ENCODE data around the gene ISX. TPM values are rescaled to one million over a fixed set of nuclear protein-coding genes. Genes with fewer than 3 reads are reported as not detected.

The ISX gene
- total RNA-seq, 2 experiments from 2014 or later, result not detected

- H3K27me3 Mint-ChIP-seq, result peaks cover 24% of the 10 kb centered on the region
- no peak overlapping the region for H3K27ac Mint-ChIP-seq
- H3K9me3 Mint-ChIP-seq, result no peaks in the 10 kb centered on the region
- no peak overlapping the region for H3K4me3 Mint-ChIP-seq
- no peak for DNase-seq
- ChIA-PET POLR2A (no interaction called here), CTCF (interaction anchor here (0.8 to 3.9 kb wide), 3 partner anchors 19 to 25 kb away, joined by 3 to 16 read pairs (median 5); no protein-coding TSS in a partner anchor)
- H3K36me3 Mint-ChIP-seq (ENCODE audit: low read depth), result no peaks in the 10 kb centered on the region
- H3K4me1 Mint-ChIP-seq, result peaks cover 2% of the 10 kb centered on the region
Observed at GRCh38 chr22:35131525-35132000, 65.6 kb downstream of the ISX start.

- Mint-ChIP-seq H3K27me3 (peaks cover 24% of the 10 kb centered on the region), H3K36me3 (ENCODE audit: low read depth) (no peaks in the 10 kb centered on the region), H3K4me1 (peaks cover 2% of the 10 kb centered on the region), H3K9me3 (no peaks in the 10 kb centered on the region), H3K27ac (no peak overlapping the region), H3K4me3 (no peak overlapping the region)
- ChIA-PET CTCF (interaction anchor here (3.9 kb wide), 1 partner anchor 18 kb away, joined by 16 read pairs; no protein-coding TSS in a partner anchor), POLR2A (no interaction called here)
- no peak for DNase-seq
Observed at GRCh38 chr22:35132568-35132967, 66.6 kb downstream of the ISX start.

DNA sequence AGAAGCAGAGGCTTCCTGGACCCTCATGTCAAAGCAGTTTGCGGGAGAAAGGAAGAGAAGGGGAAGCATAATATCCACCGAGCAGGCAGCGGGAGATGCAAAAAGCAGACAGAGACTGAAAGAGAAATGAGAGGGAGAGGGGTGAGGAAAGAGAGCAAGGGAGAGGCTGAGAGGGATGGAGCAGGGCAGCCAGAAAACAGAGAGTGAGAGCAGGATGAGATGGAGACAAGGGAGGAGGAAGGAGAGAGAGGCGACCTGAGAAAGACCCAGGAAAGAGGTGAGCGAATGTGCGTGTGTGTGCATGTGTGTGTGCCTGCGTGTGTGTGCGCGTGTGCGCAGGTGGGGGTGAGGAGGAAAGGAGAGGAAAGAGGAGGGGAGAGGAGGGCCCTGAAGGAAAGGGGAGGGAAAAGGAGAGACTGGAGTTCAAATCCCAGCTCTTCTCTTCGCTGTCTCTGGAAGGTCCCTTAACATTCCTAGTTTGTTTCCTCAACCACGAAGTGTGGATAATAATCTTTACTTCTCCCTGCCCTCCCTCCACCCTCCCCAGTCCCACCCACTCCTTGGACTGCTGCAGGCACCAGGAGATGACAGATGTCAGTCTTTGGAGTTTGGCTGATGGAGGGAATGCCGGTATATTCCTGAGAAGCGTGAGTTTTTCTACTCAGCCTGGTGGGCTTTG, 67.9 kb downstream of the ISX start:
- H3K9me3 Mint-ChIP-seq, result no peaks in the 10 kb centered on the region
- H3K36me3 Mint-ChIP-seq (ENCODE audit: low read depth), result no peaks in the 10 kb centered on the region
- H3K27me3 Mint-ChIP-seq, result peaks cover 15% of the 10 kb centered on the region
- no peak overlapping the region for H3K27ac Mint-ChIP-seq
- POLR2A ChIA-PET, result no interaction called here
- CTCF ChIA-PET, result no interaction called here
- no peak for DNase-seq
- no peak overlapping the region for H3K4me3 Mint-ChIP-seq
- peaks cover under 1% of the 10 kb centered on the region for H3K4me1 Mint-ChIP-seq

GRCh38 chr22:35134637-35135036, 68.7 kb downstream of the ISX start:
- no peak for DNase-seq
- ChIA-PET POLR2A (no interaction called here), CTCF (no interaction called here)
- Mint-ChIP-seq H3K4me3 (no peak overlapping the region), H3K9me3 (no peaks in the 10 kb centered on the region), H3K4me1 (no peaks in the 10 kb centered on the region), H3K27me3 (peaks cover 15% of the 10 kb centered on the region), H3K27ac (no peak overlapping the region), H3K36me3 (ENCODE audit: low read depth) (no peaks in the 10 kb centered on the region)

- no peak for DNase-seq
- no peak overlapping the region for H3K27ac Mint-ChIP-seq
- H3K36me3 Mint-ChIP-seq (ENCODE audit: low read depth), result no peaks in the 10 kb centered on the region
- H3K9me3 Mint-ChIP-seq, result no peaks in the 10 kb centered on the region
- H3K4me3 Mint-ChIP-seq, result no peak overlapping the region
- CTCF ChIA-PET, result no interaction called here
- POLR2A ChIA-PET, result no interaction called here
- H3K4me1 Mint-ChIP-seq, result no peaks in the 10 kb centered on the region
- peaks cover 15% of the 10 kb centered on the region for H3K27me3 Mint-ChIP-seq
Observed at GRCh38 chr22:35135165-35135564, 69.2 kb downstream of the ISX start.

Other genes with a start within 250 kb of the ISX start
- gene HMGXB4, start 191.3 kb downstream of the ISX start, total RNA-seq, result 10 to 100 TPM; 32.5 to 36.6 TPM
- 10 to 100 TPM; 37.3 to 41.4 TPM for gene TOM1, start 233.7 kb downstream of the ISX start, total RNA-seq